IMR-90 (cell line): ENCODE data around the gene GNG11. TPM values are rescaled to one million over a fixed set of nuclear protein-coding genes. Genes with fewer than 3 reads are reported as not detected.

Source experiments
- MAFK ChIP-seq: IDR thresholded peaks from 2 replicates; pipeline ENCODE4 v1.6.1; 2012; ENCODE audit warnings: low read depth, low read length, improper control_type of control experiment
- MXI1 ChIP-seq: IDR thresholded peaks from 2 replicates; pipeline ENCODE4 v1.6.1; 2012; ENCODE audit warnings: low read depth, mild to moderate bottlenecking, low read length, moderate library complexity, borderline replicate concordance
- NFE2L2 ChIP-seq: fragments of 150-350 bp; IDR thresholded peaks from 2 replicates; pipeline ENCODE4 v1.6.1; 2016; ENCODE audit warnings: low read depth, mild to moderate bottlenecking, low read length
- POLR2A ChIP-seq: IDR thresholded peaks from 2 replicates; pipeline ENCODE4 v1.6.1; 2012; ENCODE audit warnings: mild to moderate bottlenecking, low read depth, low read length
- RFX5 ChIP-seq: IDR thresholded peaks from 2 replicates; pipeline ENCODE4 v1.8.0; 2012; ENCODE audit warnings: low read depth, mild to moderate bottlenecking, low read length, moderate library complexity
- polyA plus RNA-seq, 3 experiments: library from polyadenylated mRNA; depleted of rRNA; stranded (reverse); fragments of >200 nt; gene quantifications; 2 replicates each; pipeline ENCODE4 v1.2.3, GENCODE V29; 2012; ENCODE audit warnings: low replicate concordance in 1 of 3
- total RNA-seq: library from RNA; depleted of rRNA; stranded (reverse); fragments of >200 nt; gene quantifications from 2 replicates; pipeline ENCODE4 v1.2.3, GENCODE V29; 2012
- TF ChIP-seq, protein P1 (sequence below): fragments of 150-350 bp; IDR thresholded peaks from 2 replicates; pipeline ENCODE4 v1.6.1; 2017; ENCODE audit warnings: mild to moderate bottlenecking, antibody characterized with exemption, low read length, low read depth

The GNG11 gene
- total and polyA plus RNA-seq, 2 of the 4 experiments (the other 2 are of a cell fraction) = 6.1 to 10.5 TPM

DNA sequence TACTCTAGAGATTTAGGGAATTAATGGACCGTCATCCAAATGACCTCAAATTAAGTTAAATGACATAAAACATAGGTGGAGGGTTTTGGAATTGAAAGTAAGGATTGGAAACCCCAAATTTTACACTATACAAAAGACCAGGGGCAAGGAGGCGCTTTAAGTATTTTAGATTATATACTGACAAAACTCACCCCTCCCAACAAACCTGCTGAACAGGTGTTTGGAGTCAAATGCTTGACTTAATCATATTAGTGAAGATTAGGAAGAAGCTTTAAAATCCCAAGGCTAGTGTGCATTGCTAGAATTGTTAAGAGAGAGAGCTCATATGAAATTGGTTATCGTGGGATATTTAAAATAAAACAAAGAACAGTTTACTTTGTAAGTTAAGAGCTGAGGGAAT lies 15.3 kb upstream of the GNG11 start, which contains the start of gene GNGT1 (continued):
- TF ChIP-seq MXI1 = no peak
- TF ChIP-seq, protein P1, sequence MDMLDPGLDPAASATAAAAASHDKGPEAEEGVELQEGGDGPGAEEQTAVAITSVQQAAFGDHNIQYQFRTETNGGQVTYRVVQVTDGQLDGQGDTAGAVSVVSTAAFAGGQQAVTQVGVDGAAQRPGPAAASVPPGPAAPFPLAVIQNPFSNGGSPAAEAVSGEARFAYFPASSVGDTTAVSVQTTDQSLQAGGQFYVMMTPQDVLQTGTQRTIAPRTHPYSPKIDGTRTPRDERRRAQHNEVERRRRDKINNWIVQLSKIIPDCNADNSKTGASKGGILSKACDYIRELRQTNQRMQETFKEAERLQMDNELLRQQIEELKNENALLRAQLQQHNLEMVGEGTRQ = no peak
- TF ChIP-seq MAFK = no peak
- TF ChIP-seq NFE2L2 = no peak
- no peak for TF ChIP-seq POLR2A
- no peak for TF ChIP-seq RFX5
